MCF 10A (cell line): Measurements from ENCODE around the gene CLCN6. TPM values are rescaled to one million over a fixed set of nuclear protein-coding genes. Genes with fewer than 3 reads are reported as not detected.

Experiments used
- BruUV-seq: library from RNA; stranded (reverse); fragments of 400-500 nt; replicated peaks from 2 replicates; lab custom pipeline; 2021; lab: Mats Ljungman, UMichigan
- CTCF ChIA-PET: fragments of 300-600 bp; sonication (Branson Sonifier 250); formaldehyde crosslinking; extraction: SDS; loops from one replicate; lab custom pipeline; 2021; ENCODE audit warnings: antibody characterized with exemption, inconsistent platforms; lab: Yijun Ruan, JAX
- POLR2A ChIA-PET: fragments of 300-600, 350-650 bp; sonication (Branson Sonifier 250); formaldehyde crosslinking; extraction: SDS; loops from one replicate; lab custom pipeline; 2020; ENCODE audit warnings: antibody characterized with exemption, inconsistent platforms; lab: Yijun Ruan, JAX
- DNase-seq: peaks from one replicate; pipeline ENCODE4 v3.0.0-alpha.2; 2018; ENCODE audit not compliant: unreplicated experiment
- H3K27ac Mint-ChIP-seq: one replicate; pipeline ENCODE4 v1.8.0; 2022; ENCODE audit warnings: mild to moderate bottlenecking, low read depth, mixed read lengths; ENCODE audit not compliant: unreplicated experiment
- H3K27me3 Mint-ChIP-seq: one replicate; pipeline ENCODE4 v1.8.0; 2022; ENCODE audit warnings: mixed read lengths; ENCODE audit not compliant: insufficient read depth, unreplicated experiment
- H3K36me3 Mint-ChIP-seq: one replicate; pipeline ENCODE4 v1.8.0; 2022; ENCODE audit warnings: mild to moderate bottlenecking, moderate library complexity, mixed read lengths; ENCODE audit not compliant: insufficient read depth, unreplicated experiment
- H3K4me1 Mint-ChIP-seq: one replicate; pipeline ENCODE4 v1.8.0; 2022; ENCODE audit warnings: mixed read lengths; ENCODE audit not compliant: insufficient read depth, unreplicated experiment
- H3K4me3 Mint-ChIP-seq: one replicate; pipeline ENCODE4 v1.8.0; 2022; ENCODE audit warnings: mild to moderate bottlenecking, moderate library complexity, mixed read lengths; ENCODE audit not compliant: unreplicated experiment
- H3K9me3 Mint-ChIP-seq: one replicate; pipeline ENCODE4 v1.8.0; 2022; ENCODE audit warnings: mixed read lengths; ENCODE audit not compliant: unreplicated experiment
- intact Hi-C: fragments of 100-400 bp; cut with micrococcal nuclease; formaldehyde crosslinking; loops from 2 replicates; pipeline ENCODE4 v1.14.1; 2022
- total RNA-seq: library from RNA; stranded (reverse); gene quantifications from 2 replicates; pipeline ENCODE4 v1.2.3, GENCODE V29; 2022
- TF ChIP-seq, protein P1 (sequence below): fragments of 200-600 bp; IDR thresholded peaks from one replicate; pipeline ENCODE4 v1.8.0; 2022; ENCODE audit warnings: antibody characterized with exemption, mild to moderate bottlenecking; ENCODE audit not compliant: unreplicated experiment

CLCN6 gene
- total RNA-seq, 1 experiment from 2014 or later, result 12.3 TPM

DNA sequence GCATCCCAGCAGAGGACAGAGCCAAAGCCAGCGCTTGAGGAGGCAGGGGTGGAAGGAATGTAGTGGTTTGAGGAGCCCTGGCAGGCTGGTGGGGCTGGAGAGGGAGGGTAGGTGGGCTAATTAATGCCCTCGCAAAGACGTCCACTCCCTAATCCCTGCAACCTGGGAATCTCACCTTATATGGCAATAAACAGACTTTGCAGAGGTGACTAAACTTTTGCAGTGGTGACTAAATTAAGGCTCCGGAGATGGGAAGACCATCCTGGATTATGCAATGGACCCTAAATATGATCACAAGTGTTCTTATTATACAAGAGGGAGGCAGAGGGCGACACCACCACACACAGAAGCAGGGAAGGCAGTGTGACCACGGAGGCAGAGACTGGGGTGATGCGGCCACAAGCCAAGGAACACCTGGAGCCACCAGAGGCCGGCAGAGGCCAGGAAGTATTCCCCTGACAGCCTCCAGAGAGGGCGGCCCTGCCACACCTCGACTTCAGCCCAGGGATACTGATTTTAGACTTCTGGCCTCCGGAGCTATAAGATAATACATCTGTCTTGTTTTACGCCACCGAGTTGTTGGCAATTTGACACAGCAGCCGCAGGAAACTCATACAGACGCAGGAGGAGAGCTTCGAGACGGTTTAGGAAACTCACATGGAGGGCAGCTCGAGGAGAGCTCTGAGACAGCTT, 75.9 kb downstream of the CLCN6 start:
- ChIA-PET POLR2A (interaction anchor here (0.9 to 1.2 kb wide), 2 partner anchors 26 to 28 kb away, joined by 3 to 4 read pairs; no protein-coding TSS in a partner anchor), CTCF (interaction anchor here (0.7 to 1.2 kb wide), 4 partner anchors 11 to 44 kb away, joined by 3 to 4 read pairs (median 3); no protein-coding TSS in a partner anchor)
- TF ChIP-seq, protein P1, sequence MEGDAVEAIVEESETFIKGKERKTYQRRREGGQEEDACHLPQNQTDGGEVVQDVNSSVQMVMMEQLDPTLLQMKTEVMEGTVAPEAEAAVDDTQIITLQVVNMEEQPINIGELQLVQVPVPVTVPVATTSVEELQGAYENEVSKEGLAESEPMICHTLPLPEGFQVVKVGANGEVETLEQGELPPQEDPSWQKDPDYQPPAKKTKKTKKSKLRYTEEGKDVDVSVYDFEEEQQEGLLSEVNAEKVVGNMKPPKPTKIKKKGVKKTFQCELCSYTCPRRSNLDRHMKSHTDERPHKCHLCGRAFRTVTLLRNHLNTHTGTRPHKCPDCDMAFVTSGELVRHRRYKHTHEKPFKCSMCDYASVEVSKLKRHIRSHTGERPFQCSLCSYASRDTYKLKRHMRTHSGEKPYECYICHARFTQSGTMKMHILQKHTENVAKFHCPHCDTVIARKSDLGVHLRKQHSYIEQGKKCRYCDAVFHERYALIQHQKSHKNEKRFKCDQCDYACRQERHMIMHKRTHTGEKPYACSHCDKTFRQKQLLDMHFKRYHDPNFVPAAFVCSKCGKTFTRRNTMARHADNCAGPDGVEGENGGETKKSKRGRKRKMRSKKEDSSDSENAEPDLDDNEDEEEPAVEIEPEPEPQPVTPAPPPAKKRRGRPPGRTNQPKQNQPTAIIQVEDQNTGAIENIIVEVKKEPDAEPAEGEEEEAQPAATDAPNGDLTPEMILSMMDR, result no peak
- no peak for DNase-seq
- H3K36me3 Mint-ChIP-seq, result no peaks in the 10 kb centered on the region
- H3K4me1 Mint-ChIP-seq, result no peaks in the 10 kb centered on the region
- peaks cover 30% of the 10 kb centered on the region for H3K27me3 Mint-ChIP-seq
- intact Hi-C loops, result no loop called here
- H3K4me3 Mint-ChIP-seq, result no peak overlapping the region
- no peak overlapping the region for H3K27ac Mint-ChIP-seq
- no TSS peak for BruUV-seq
- H3K9me3 Mint-ChIP-seq, result no peaks in the 10 kb centered on the region

DNA sequence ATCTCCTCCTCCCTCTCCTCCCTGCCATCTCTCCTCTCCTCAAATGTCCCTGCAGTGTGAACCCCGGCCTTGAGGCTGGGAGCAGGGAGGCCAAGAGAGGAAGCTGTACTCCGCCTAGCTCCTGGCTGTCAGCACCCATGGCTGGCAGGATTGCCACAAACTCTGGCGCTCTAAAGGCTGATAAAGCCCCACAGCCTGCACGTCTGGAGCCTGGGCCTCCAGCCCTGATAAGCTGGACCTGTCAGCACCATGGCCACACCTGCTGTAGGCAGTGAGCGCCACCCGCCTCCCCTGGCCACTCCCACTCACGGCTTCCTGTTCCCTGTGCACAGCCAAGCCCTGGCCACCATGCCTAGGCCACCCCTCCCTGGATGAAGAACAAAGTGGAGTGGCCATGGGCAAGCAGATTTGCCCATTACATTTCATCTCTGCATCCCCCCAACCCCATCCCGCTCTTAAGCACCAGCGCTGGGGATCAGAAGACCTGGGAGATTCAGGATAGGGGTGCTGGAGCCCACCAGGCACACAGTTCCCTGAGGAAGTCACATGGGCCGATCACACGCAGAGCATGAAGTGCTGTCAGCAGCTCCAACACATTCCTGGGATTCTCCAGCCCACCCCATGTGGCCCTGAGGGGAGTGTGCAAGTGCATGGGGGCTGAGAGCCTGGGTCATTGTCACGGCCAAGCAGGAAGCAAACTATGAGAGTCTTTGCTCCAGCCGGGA, 77.0 kb downstream of the CLCN6 start:
- Mint-ChIP-seq H3K4me1 (no peaks in the 10 kb centered on the region), H3K36me3 (no peaks in the 10 kb centered on the region), H3K27me3 (peaks cover 23% of the 10 kb centered on the region), H3K9me3 (no peaks in the 10 kb centered on the region), H3K27ac (no peak overlapping the region), H3K4me3 (no peak overlapping the region)
- BruUV-seq, result no TSS peak
- DNase-seq, result no peak
- CTCF ChIA-PET, result interaction anchor here (0.7 to 1.2 kb wide), 4 partner anchors 10 to 45 kb away, joined by 3 to 4 read pairs (median 3); no protein-coding TSS in a partner anchor
- intact Hi-C loops, result no loop called here
- TF ChIP-seq, protein P1, result no peak
- POLR2A ChIA-PET, result interaction anchor here (0.9 to 1.2 kb wide), 2 partner anchors 25 to 27 kb away, joined by 3 to 4 read pairs; no protein-coding TSS in a partner anchor

DNA sequence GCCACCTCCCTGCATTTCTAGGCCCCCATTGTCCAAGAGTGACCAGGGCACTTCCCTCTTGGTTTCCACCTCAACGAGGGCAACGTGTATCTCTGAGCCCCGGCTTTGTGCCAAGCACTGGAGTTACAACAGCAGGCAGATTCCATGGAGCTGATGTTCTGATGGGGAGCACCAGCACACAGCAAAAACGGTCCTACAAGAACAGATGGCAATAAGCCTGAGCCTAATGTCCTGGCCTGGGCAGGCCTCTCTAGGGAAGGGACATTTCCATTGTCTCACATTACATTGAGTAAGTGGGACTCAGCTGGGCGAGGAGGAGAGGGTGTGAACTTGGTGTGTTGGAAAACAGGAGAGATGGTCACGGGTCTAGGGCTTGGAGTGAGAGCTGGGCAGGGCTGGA, 79.9 kb downstream of the CLCN6 start:
- DNase-seq, result no peak
- no peak overlapping the region for H3K27ac Mint-ChIP-seq
- H3K9me3 Mint-ChIP-seq, result no peaks in the 10 kb centered on the region
- CTCF ChIA-PET, result no interaction called here
- no peaks in the 10 kb centered on the region for H3K36me3 Mint-ChIP-seq
- peaks cover 12% of the 10 kb centered on the region for H3K27me3 Mint-ChIP-seq
- no peaks in the 10 kb centered on the region for H3K4me1 Mint-ChIP-seq
- POLR2A ChIA-PET, result interaction anchor here (2.3 kb wide), 1 partner anchor 26 kb away, joined by 5 read pairs; no protein-coding TSS in a partner anchor
- no peak overlapping the region for H3K4me3 Mint-ChIP-seq
- BruUV-seq, result no TSS peak
- TF ChIP-seq, protein P1, result no peak
- intact Hi-C loops, result no loop called here
